Caco-2 (cell line): ENCODE data around the gene LENG1. TPM values are rescaled to one million over a fixed set of nuclear protein-coding genes. Genes with fewer than 3 reads are reported as not detected.

Experiments
- BruUV-seq: library from RNA; stranded (reverse); fragments of 400-500 nt; replicated peaks from 2 replicates; lab custom pipeline; 2021; lab: Mats Ljungman, UMichigan
- CTCF ChIA-PET: fragments of 300-600 bp; sonication (Branson Sonifier 250); formaldehyde crosslinking; loops from one replicate; lab custom pipeline; 2022; ENCODE audit warnings: antibody characterized with exemption; lab: Charles Lee
- POLR2A ChIA-PET: fragments of 300-600 bp; sonication (Branson Sonifier 250); formaldehyde crosslinking; loops from one replicate; lab custom pipeline; 2022; ENCODE audit warnings: antibody characterized with exemption; lab: Charles Lee
- DNase-seq, 2 experiments: peaks; one replicate each; pipeline versions ENCODE4 v3.0.0 to v3.0.0-alpha.2; 2020 to 2022
- H3K27me3 ChIP-seq: replicated peaks from 2 replicates; pipeline ENCODE4 v1.6.0; 2011; ENCODE audit warnings: low read length; ENCODE audit not compliant: control insufficient read depth, insufficient read depth
- H3K36me3 ChIP-seq: 2 replicates; pipeline ENCODE4 v1.5.1; 2011; ENCODE audit warnings: low read length; ENCODE audit not compliant: control insufficient read depth, insufficient read depth
- H3K4me1 ChIP-seq: fragments of 250-450 bp; sonication (Bioruptor Pico); 2 replicates; pipeline ENCODE4 v1.5.1; 2020; ENCODE audit warnings: mild to moderate bottlenecking
- H3K4me3 ChIP-seq: 2 replicates; pipeline ENCODE4 v1.5.1; 2011; ENCODE audit warnings: low read depth, mild to moderate bottlenecking, control low read depth, low read length
- H3K9me3 ChIP-seq: fragments of 250-450 bp; sonication (Bioruptor Pico); 2 replicates; pipeline ENCODE4 v1.5.1; 2020; ENCODE audit warnings: mild to moderate bottlenecking, moderate library complexity
- H3K27ac Mint-ChIP-seq: one replicate; pipeline ENCODE4 v1.8.0; 2022; ENCODE audit warnings: mixed read lengths; ENCODE audit not compliant: unreplicated experiment
- H3K27me3 Mint-ChIP-seq: one replicate; pipeline ENCODE4 v1.8.0; 2022; ENCODE audit warnings: mixed read lengths; ENCODE audit not compliant: insufficient read depth, unreplicated experiment
- H3K36me3 Mint-ChIP-seq: one replicate; pipeline ENCODE4 v1.8.0; 2022; ENCODE audit warnings: mild to moderate bottlenecking, mixed read lengths; ENCODE audit not compliant: insufficient read depth, unreplicated experiment
- H3K4me1 Mint-ChIP-seq: one replicate; pipeline ENCODE4 v1.8.0; 2022; ENCODE audit warnings: low read depth, mixed read lengths; ENCODE audit not compliant: unreplicated experiment
- H3K4me3 Mint-ChIP-seq: one replicate; pipeline ENCODE4 v1.8.0; 2022; ENCODE audit warnings: mild to moderate bottlenecking, moderate library complexity, mixed read lengths; ENCODE audit not compliant: unreplicated experiment
- H3K9me3 Mint-ChIP-seq: one replicate; pipeline ENCODE4 v1.8.0; 2022; ENCODE audit warnings: mixed read lengths; ENCODE audit not compliant: unreplicated experiment
- CTCF ChIP-seq, 2 experiments: fragments of 200-600 bp in 1 of 2; IDR thresholded peaks; 1 replicate in 1 of 2; 2 replicates in 1 of 2; pipeline versions ENCODE4 v1.5.1 to v1.8.0; 2011 to 2022; ENCODE audit warnings: antibody characterized with exemption in 1 of 2, control low read depth in 1 of 2, inconsistent platforms in 1 of 2, low read depth in 1 of 2, low read length in 1 of 2, mild to moderate bottlenecking in 1 of 2, moderate library complexity in 1 of 2; ENCODE audit not compliant: insufficient read depth in 1 of 2, severe bottlenecking in 1 of 2, unreplicated experiment in 1 of 2
- intact Hi-C: fragments of 100-400 bp; cut with micrococcal nuclease; formaldehyde crosslinking; loops from one replicate; pipeline ENCODE4 v1.10.0; 2022; ENCODE audit not compliant: unreplicated experiment
- total RNA-seq: library from RNA; stranded (reverse); gene quantifications from 2 replicates; pipeline ENCODE4 v1.2.3, GENCODE V29; 2022

Gene LENG1
- total RNA-seq, 1 experiment from 2014 or later: 6.9 TPM

GRCh38 chr19:54162884-54163283 lies 3.4 kb upstream of the LENG1 start:
- H3K36me3 Mint-ChIP-seq: peaks cover 58% of the 10 kb centered on the region
- peak overlapping the region; percentile 79 for H3K4me3 Mint-ChIP-seq
- TF ChIP-seq CTCF (IDR thresholded peaks at IDR 0.05; ENCODE audit: insufficient read depth in 1 of 2, low read depth in 1 of 2, low read length in 1 of 2, severe bottlenecking in 1 of 2, unreplicated experiment in 1 of 2): no peak
- DNase-seq: no peak
- H3K27ac Mint-ChIP-seq: peak overlapping the region; percentile 87
- peaks cover 12% of the 10 kb centered on the region for H3K9me3 Mint-ChIP-seq
- intact Hi-C loops: loop anchor here (1.0 kb wide), 1 partner anchor 10 kb away; the partner anchor contains the start of gene TMC4
- peak overlapping the region; percentile 37 for H3K4me3 ChIP-seq
- H3K4me1 Mint-ChIP-seq: peaks cover 40% of the 10 kb centered on the region
- no peaks in the 10 kb centered on the region for H3K27me3 ChIP-seq
- H3K9me3 ChIP-seq: no peaks in the 10 kb centered on the region
- POLR2A ChIA-PET: no interaction called here
- H3K36me3 ChIP-seq: no peaks in the 10 kb centered on the region
- CTCF ChIA-PET: interaction anchor here (0.6 to 1.8 kb wide), 4 partner anchors 20 to 33 kb away, joined by 3 to 7 read pairs (median 4); partner anchors contain the start of gene MBOAT7
- BruUV-seq: no TSS peak
- peaks cover 20% of the 10 kb centered on the region for H3K4me1 ChIP-seq
- no peaks in the 10 kb centered on the region for H3K27me3 Mint-ChIP-seq

- peaks cover 63% of the 10 kb centered on the region for H3K36me3 Mint-ChIP-seq
- CTCF ChIA-PET: interaction anchor here (0.6 to 1.8 kb wide), 3 partner anchors 25 to 33 kb away, joined by 3 to 7 read pairs (median 4); partner anchors contain the start of gene MBOAT7
- Histone ChIP-seq H3K36me3 (no peaks in the 10 kb centered on the region), H3K4me1 (peaks cover 20% of the 10 kb centered on the region), H3K4me3 (peak overlapping the region; percentile 37), H3K9me3 (no peaks in the 10 kb centered on the region), H3K27me3 (no peaks in the 10 kb centered on the region)
- peak overlapping the region; percentile 87 for H3K27ac Mint-ChIP-seq
- peak; percentile 92 to 94 for DNase-seq
- peaks cover 40% of the 10 kb centered on the region for H3K4me1 Mint-ChIP-seq
- intact Hi-C loops: loop anchor here (1.0 kb wide), 1 partner anchor 11 kb away; the partner anchor contains the start of gene TMC4
- BruUV-seq: no TSS peak
- H3K27me3 Mint-ChIP-seq: no peaks in the 10 kb centered on the region
- H3K9me3 Mint-ChIP-seq: peaks cover 12% of the 10 kb centered on the region
- no peak for TF ChIP-seq CTCF (IDR thresholded peaks at IDR 0.05; ENCODE audit: insufficient read depth in 1 of 2, low read depth in 1 of 2, low read length in 1 of 2, severe bottlenecking in 1 of 2, unreplicated experiment in 1 of 2)
- H3K4me3 Mint-ChIP-seq: peak overlapping the region; percentile 79
- POLR2A ChIA-PET: no interaction called here
Measured at GRCh38 chr19:54162241-54162805, 2.8 kb upstream of the LENG1 start.

GRCh38 chr19:54160854-54161253 lies 1.3 kb upstream of the LENG1 start:
- Mint-ChIP-seq H3K36me3 (peaks cover 74% of the 10 kb centered on the region), H3K9me3 (peaks cover 10% of the 10 kb centered on the region), H3K4me3 (peak overlapping the region; percentile 79), H3K27me3 (no peaks in the 10 kb centered on the region), H3K4me1 (peaks cover 47% of the 10 kb centered on the region), H3K27ac (peak overlapping the region; percentile 87)
- ChIA-PET CTCF (interaction anchor here (0.7 to 1.3 kb wide), 2 partner anchors 12 to 24 kb away, joined by 3 read pairs; no protein-coding TSS in a partner anchor), POLR2A (interaction anchor here (2.9 to 3.4 kb wide), 2 partner anchors 24 to 29 kb away, joined by 23 to 30 read pairs; partner anchors contain the start of genes CNOT3, MBOAT7 and TSEN34)
- no peaks in the 10 kb centered on the region for H3K9me3 ChIP-seq
- BruUV-seq: no TSS peak
- intact Hi-C loops: no loop called here
- no peak for DNase-seq
- H3K4me1 ChIP-seq: peaks cover 24% of the 10 kb centered on the region
- TF ChIP-seq CTCF (IDR thresholded peaks at IDR 0.05; ENCODE audit: insufficient read depth in 1 of 2, low read depth in 1 of 2, low read length in 1 of 2, severe bottlenecking in 1 of 2, unreplicated experiment in 1 of 2): no peak
- H3K36me3 ChIP-seq: 0 out of 2 replicates have a peak, but pooled peaks cover 2% of the 10 kb centered on the region
- H3K27me3 ChIP-seq: no peaks in the 10 kb centered on the region
- H3K4me3 ChIP-seq: peak overlapping the region; percentile 53
